NCI-H2107 (cell line): ENCODE results near the gene ANKLE1.
"Not testable (repeated sequence)": the region's sequence is repeated elsewhere in the genome, so short reads cannot be mapped to it uniquely, and the experiment has no call there.

ENCODE experiments used
- DNase-seq: peaks from one replicate; lab custom pipeline; 2025; lab: John Stamatoyannopoulos, UW

ANKLE1 gene

DNA sequence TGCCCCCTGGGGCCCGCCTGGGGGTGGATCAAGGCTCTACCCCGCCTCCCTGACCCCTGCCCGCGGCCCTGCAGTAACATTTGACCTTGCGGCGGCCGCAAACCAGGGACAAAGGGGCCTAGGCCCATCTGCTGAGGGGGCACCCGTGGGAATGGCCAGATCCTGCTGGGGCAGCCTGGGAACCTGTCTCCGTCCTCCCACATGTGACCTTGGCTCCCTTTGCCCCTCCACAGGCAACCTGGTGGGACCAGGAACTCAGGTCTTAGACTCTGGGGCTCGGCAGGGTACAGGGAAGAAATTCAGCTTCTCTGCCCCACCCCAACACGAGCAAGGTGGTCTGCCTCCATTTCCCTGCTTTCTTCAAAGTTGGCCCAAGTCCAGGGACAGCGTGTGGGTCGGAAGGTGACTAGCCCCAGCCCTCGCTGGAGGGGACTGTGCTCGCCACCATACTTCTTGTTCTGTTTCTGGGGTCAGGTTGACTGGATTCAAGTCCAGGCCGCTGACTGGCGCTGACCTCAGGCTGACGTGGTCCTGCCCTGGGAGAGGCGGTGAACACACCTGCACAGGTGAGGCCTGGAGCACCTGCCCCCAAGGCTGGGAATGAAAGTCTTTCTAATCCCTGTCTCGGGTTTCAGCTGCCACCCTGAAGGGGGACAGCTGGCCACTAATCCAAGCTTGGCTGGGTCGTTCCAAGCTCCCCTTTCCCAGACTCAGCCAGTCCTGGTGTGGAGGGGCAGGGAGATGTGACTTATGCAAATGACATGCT, 33.5 kb upstream of the ANKLE1 start:
- peak; percentile 24 for DNase-seq

DNA sequence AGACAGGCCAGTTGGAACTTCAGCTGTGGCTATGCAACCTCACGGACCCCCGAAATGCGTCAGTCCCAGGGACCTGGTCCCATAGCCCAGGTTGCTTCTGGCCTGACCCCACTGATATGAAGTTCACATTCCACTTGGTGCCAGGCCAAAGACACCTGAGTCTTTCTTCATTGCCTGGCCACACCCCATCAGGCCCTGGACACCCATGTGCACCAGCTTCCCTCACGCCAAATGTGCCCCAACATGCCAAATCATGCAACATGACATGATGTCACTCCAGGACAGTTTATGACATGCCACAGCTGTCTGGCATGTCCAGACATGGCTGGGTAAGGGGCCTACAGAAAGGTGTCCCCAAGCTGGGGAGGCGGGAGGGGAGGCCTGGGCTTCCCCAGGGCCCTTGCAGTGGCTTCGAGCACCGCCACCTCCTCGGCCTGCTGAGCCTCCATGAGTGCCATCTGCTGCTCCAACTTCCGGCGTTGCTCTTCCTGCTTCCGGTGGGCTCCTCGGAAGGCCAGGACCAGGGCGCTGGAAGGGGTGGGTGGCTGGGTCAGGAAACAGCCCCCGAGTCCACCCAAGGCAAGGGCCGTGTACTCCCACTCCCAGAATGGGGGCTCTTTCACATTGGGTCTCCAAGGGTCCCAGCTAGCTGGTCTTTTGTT, 31.7 kb upstream of the ANKLE1 start:
- DNase-seq: no peak

DNA sequence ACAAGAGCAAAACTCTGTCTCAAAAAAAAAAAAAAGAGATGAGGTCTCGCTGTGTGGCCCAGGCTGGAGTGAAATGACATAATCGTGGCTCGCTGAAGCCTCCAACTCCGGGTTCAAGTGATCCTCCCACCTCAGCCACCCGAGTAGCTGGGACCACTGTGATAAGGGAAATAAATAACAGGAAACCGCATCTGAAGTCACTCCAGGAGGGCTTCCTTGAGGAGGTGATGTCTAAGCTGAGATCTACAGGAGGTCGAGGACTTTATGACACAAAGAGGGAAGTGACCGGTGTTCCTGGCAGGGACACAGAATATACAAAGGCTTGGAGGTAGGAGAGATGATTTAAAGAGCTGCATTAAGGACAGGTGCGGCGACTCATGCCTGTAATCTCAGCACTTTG, 27.1 kb upstream of the ANKLE1 start:
- no peak for DNase-seq

DNA sequence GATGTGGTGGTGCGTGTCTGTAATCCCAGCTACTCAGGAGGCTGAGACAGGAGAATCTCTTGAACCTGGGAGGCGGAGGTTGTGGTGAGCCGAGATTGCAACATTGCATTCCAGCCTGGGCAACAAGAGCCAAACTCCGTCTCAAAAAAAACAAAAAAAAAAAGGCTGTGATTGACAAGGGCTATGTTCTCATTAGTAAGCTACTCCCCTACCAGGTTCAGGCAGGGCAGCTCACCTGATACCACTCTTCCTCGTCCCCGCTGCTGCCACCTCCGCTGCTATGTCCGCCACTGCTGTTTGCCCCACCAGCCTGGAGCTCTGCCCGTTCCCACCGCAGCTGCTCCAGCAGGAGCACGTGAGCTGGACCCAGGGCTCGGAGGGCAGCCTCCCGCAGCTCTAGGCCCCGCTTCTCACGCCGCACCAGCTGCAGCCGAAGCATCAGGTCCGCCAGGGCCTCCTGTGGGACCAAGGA, 26.5 kb upstream of the ANKLE1 start:
- peak; percentile 24 for DNase-seq

DNA sequence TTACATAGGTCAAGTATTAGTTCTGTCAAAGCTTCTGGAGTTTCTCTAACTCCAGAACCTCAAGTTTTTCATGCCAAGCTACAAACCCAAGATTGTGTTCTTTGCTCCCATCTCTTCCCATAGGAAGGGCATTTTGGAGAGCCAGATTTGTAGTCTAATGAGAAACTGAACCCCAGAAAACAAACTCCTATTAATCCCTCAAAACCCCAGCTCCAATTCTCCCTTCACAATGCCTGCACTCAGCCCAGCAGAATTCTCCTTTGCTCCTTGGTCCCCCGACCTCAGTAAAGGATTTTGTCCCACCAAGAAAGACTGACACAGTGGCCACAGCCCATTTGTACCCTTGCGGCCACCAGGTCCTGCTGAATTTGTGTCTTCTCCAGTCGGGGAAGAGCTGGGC, 25.6 kb upstream of the ANKLE1 start:
- no peak for DNase-seq

DNA sequence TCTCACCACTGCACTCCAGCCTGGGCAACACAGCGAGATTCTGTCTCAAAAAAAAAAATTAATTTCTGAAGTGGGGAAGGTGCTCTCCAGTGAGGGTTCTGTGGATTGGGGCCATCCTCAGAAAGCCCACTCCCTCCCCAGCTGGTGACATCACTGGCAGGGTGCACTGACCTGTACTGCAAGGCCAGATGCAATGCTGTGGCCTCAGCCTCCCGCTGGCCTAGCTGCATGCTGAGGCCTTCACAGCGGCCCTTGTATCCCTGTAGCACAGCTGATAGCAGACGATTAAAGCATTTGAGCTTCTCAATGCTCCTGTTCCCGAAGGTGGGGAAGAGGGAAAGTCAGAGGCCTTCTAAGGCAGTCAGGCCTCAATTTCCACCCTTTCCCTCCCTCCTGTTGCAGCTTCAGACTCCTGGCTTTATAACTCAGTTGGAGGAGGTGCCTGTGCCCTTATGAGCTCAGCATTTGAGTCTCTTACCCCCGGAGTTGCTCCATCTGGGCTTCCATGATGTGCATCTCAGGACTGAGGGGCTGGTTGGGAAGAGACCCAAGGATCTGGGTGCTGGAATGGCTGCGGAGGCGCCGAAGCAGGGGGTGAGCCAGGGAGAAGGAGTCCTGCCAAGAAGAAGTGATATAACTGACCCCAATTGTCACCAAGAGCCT, 22.5 kb upstream of the ANKLE1 start:
- DNase-seq: no peak

DNA sequence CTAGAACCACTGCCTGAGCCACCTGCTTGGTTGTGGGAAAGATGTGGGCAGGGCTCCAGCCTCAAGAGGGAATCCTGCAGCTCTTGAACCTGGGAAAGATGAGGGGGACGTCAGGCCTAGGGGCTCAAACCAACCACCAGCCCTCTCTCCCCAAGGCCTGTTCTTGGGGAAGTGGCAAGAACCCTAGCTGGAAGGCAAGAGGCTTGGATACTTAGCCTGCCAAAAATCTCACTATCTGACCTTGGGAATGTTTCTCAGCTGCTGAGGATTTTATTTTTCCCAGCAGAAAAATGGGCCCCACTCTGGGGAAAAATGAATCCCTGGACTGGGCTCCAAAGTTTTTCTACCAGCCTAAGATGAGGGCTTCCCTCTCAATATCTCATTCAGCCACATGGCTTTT, 21.8 kb upstream of the ANKLE1 start:
- no peak for DNase-seq

DNA sequence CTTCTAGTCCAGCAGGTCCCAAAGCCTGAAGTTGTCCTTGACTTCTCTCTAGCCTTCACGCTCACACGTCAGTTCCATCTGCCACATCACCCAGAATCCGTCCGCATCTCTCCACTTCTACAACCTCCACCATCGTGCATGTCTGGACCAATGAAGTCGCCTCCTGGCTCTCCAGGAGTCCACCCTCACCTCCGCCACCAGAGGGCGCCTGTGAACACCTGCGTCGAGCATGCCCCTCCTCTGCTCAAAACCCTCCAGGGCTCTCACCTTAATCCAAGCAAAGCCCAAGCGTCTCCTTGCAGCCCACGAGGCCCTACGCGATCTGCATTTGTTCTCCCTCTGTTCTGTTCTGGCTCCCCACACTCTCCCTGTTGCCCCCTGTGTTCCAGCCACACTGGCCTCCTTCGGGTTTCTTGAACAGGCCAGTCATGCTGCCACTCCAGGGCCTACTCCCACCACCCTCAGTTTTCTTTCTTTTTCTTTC, 20.8 kb upstream of the ANKLE1 start:
- peak; percentile 82 for DNase-seq

DNA sequence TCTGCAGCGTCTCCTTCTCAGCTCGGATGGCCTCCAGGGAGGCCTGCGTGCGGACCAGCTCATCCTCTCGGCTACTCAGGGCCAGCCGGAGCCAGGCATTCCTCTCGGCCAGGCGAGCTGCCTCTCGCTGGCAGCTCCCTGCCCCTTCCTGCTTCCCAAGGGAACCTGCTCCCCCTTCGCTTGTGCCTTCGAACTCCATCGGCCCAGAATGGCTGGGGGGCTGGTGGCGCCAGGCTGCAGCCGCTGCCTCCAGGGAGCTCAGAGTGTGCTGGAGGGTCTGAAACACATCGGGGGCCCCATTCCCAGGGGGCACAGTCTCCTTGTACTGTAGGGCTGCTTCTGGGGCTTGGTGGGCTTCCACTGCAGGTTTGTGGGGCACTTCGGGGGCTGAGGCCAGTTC, 19.1 kb upstream of the ANKLE1 start:
- DNase-seq: no peak

DNA sequence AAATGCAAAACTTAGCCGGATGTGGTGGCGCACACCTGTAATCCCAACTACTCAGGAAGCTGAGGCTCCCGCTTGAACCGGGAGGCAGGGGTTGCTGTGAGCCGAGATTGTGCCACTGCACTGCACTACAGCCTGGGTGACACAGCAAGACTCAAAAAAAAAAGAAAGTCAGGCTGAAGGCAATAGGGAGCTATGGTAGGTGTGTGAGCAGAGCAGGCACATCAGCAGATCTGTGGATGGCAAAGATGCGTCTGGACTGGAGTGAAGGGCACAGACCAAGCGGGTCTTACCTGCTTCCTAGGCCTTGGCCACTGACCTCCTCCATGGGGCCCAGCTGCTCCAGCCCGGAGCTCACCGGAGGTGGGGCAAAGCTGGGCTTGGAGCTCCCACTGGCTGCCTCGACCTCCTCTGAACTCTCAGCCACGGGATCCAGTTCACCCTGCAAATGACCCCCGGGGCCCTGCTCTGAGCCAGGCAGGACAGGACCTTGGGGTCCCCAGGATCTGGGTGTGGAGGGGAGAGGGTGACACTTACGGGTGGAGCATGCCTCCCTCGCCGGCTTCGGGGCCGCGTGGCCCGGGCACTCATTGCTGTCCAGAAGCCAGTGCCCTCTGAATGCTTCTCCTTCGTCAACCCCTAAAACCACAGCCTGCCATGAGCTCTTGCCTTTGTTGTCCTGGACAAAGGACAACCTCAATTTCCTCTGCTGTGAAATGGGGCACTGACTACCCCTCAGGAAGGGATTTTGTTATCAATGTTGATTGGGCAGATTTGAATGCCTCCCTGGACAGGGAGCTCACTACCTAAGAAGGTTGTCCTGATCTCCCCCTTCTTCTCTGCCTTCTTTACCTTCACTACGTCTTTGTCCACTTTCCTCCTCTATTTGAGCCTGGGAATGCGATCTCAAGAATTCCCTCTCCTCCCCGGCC, 17.7 kb upstream of the ANKLE1 start:
- no peak for DNase-seq

DNA sequence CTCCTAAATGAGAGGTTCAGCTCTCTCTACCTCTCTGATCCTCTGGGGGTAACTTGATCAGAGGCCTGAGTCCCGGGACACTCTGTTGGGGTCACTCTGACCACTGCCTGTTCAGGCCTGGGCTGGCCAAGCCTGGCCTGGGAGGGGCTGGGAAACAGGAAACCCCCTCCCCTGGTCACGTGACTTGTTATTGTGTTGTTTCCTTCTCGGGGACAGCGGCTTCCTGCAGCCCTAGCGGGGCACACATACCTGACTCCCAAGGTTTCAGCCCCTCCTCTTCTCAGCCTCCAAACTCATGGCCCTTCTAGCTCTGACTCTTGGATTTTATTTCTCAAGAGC, 17.1 kb upstream of the ANKLE1 start, which contains the start of gene USHBP1:
TSS of gene USHBP1 (minus strand) at position 105 of the 339 bp plus-strand sequence. CDS start 446 bp downstream, outside the sequence.
- no peak for DNase-seq

DNA sequence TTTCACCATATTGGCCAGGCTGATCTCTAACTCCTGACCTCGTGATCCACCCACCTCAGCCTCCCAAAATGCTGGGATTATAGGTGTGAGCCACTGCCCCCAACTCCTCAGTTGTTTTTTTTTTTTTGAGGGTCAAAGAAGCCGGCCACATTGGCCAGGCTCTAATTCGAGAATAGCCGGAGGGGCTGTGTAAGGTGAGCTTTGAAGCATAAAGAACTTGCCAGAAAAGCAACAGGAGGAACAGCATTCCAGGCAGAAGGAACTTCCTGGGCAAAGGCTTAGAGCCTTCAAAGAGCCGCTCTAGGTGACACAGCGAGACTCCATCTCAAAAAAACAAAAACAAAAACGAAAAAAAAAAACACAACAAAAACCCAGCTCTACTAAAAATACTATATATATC, 15.7 kb upstream of the ANKLE1 start:
- no peak for DNase-seq

DNA sequence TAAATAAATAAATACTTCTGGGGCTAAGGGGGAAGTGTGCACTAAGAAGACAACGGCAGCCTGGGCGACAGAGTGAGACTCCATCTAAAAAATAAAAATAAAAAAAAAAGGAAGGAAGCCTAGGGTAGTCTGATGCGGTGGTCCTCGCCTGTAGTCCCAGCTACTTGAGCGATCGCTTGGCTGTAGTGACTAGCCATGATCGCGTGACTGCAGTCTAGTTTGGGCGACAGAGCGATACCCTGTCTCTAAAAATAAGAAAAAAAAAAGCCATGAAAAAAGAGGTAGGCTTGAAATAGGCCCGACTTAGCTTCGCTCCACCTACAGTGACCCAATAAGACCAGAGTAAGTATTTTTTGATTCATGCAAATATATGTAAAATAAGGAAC, 15.1 kb upstream of the ANKLE1 start:
- DNase-seq: no peak

DNA sequence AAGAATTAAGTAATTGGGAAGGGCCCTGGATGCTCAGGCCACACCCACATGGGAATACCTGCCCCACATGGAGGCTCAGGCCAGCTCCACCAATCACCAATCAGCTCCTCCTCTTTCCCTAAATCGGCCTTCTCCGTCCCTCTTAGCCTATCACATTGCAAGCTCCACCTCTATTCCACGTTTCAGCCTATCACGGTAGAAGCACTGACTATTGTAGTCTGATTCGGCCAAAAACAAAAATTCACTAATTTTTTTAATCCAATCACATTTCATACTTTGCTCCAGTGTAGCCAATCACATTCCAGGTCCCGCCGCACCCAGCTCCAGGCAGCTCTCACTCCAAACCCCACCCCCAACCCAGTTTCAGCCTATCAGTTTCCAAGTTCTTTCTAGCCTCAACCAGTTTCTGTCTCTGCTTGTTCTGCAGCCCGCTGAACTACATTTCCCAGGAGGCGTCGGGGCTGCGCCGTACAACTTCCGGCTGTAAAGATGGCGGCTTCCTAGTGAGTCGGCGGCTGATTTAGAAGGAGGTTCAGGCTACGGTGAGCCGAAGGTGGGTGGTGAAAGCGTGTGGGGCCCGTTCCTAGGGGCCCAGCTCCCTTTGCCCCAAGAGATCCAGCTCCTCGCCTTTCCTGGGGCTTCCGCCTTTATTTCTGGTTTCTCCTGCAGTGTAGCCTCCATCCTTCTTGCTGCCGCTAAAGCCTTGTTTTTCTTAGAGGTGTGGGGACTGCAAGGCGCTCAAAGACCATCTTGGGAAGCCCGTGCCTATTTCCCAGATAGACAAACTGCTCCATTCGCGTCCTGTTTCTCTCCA, 14.5 kb upstream of the ANKLE1 start, which contains the start of gene BABAM1:
TSS of gene BABAM1 (plus strand) at position 469 of the 814 bp plus-strand sequence. CDS start 1,364 bp downstream, outside the sequence.
- peak; percentile 88 for DNase-seq

DNA sequence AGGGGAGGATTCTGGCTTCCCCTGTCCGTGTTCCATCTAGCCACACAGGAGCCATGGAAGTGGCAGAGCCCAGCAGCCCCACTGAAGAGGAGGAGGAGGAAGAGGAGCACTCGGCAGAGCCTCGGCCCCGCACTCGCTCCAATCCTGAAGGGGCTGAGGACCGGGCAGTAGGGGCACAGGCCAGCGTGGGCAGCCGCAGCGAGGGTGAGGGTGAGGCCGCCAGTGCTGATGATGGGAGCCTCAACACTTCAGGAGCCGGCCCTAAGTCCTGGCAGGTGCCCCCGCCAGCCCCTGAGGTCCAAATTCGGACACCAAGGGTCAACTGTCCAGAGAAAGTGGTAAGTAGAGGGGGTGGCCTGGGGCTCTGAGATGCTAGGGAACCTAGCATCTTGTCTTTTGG, 12.9 kb upstream of the ANKLE1 start:
- no peak for DNase-seq

DNA sequence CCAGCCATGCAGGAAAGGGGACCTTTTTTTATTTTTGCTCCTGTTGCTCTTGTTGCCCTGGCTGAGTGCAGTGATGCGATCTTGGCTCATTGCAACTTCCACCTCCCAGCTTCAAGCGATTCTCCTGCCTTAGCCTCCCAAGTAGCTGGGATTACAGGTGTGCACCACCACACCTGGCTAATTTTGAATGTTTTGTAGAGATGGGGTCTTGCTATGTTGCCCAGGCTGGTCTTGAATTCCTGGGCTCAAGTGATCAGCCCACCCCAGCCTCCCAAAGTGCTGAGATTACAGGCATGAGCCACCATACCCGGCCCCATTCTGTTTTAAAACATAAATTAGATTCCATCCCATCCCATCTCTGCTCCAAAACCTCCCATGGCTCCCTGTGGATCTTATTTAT, 6.8 kb upstream of the ANKLE1 start:
- not testable (repeated sequence) for DNase-seq

DNA sequence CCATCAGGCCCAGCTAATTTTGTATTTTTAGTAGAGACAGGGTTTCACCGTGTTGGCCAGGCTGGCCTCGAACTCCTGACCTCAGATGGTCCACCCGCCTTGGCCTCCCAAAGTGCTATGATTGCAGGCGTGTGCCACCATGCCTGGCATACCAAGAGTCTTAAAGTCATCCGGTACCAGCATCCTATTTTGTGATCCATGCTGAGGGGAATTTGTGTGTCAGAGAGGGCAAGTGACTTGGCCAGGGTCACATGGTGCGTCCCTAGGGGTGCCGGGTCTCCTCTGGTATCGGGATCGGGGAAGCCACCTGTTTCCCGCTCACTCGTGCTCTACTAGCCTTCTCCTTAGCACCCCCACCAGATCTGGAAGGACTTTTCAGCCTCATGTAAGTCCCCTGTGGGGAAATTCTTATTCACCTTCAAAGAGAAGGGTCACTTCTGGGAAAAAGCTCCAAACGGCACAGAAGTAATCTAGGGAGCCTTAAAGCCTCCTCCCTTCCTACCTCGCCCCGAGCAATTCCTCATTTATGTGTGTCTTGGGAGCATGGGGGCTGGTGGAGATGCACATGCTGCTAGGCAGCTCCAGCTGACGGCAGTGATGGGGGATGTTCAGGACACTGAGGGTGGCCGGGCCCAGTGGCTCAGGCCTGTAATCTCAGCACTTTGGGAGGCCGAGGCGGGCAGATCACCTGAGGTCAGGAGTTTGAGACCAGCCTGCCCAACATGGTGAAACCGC, 6.1 kb upstream of the ANKLE1 start:
- no peak for DNase-seq

DNA sequence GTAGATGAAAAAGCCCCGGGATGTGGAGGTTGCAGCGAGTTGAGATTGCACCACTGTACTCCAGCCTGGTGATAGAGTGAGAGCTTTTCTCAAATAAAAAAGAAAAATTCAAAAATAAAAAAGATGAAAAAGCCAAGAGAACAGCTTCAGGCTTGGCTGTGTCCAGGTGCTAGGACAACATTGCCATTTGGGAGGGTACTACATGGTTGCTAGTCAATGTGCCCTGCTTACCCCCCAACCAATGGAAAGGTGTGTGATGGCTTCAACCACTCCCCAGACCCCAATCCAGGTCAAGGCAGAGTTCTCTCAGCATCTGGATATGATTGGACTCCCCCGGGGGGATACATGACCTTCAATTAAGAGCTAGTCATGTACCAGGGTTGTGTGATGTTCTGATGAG, 2.3 kb upstream of the ANKLE1 start:
- DNase-seq: no peak

DNA sequence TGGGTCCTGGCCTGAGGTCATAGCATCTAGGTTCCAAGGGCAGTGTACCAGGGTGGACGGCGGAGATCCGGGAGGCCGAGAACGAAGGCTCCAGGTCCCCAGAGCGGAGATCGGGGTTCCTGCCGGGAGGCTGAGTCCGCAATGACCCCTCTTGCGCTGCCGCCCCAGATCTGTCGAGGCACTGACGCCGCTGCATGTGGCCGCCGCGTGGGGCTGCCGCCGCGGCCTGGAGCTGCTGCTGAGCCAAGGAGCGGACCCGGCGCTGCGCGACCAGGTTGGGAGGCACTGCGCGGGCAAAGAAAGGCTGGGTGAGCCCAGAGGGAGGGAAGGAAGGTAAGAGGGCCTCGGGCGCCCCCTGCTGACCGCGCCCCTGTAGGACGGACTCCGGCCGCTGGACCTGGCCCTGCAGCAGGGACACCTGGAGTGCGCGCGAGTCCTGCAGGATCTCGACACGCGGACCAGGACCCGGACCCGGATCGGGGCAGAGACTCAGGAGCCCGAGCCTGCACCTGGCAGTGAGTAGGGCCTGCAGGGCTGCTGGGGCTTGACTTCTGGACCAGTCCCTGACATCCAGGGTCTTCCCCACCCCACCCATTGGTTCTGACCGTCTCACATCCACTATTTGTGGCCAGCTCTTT, 906 bp downstream of the ANKLE1 start:
- DNase-seq: peak; percentile 86
